C4-2B (cell line): ENCODE results near the gene NALCN.

ENCODE experiments used
- ZFX ChIP-seq: fragments of 450-650 bp; IDR thresholded peaks from 2 replicates; pipeline ENCODE4 v1.6.1; 2017
- TF ChIP-seq, protein P1 (sequence below): fragments of 450-650 bp; conservative IDR thresholded peaks from 2 replicates; pipeline ENCODE4 v1.5.1; 2017; ENCODE audit warnings: mild to moderate bottlenecking

DNA sequence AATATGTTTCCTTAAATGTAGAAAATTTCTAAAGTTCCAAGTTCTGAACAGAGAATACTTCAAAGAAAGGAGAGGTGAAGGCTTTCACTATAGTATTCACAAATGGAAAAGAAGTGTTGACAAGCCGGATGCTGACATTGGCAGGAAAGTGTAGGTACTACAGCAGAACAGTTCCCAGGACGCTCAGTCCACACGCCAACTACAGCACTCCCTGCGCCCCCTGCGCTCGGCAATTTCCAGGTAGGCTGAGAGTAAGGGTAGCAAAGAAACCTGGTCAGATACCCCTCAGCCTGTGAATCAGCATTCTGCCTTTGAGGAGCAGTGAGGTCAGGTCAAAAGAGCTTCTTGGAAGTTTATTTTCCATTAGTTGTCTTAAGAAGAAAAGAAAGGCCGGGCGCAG, 115.3 kb downstream of the NALCN start:
- TF ChIP-seq, protein P1, sequence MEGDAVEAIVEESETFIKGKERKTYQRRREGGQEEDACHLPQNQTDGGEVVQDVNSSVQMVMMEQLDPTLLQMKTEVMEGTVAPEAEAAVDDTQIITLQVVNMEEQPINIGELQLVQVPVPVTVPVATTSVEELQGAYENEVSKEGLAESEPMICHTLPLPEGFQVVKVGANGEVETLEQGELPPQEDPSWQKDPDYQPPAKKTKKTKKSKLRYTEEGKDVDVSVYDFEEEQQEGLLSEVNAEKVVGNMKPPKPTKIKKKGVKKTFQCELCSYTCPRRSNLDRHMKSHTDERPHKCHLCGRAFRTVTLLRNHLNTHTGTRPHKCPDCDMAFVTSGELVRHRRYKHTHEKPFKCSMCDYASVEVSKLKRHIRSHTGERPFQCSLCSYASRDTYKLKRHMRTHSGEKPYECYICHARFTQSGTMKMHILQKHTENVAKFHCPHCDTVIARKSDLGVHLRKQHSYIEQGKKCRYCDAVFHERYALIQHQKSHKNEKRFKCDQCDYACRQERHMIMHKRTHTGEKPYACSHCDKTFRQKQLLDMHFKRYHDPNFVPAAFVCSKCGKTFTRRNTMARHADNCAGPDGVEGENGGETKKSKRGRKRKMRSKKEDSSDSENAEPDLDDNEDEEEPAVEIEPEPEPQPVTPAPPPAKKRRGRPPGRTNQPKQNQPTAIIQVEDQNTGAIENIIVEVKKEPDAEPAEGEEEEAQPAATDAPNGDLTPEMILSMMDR, result no peak
- TF ChIP-seq ZFX, result no peak
